Uterus (tissue), 2 donors: ENCODE measurements around the gene ANKRD13B.

Experiments used
- CTCF ChIP-seq, 4 experiments: fragments of 200-600 bp in 2 of 4; fragments of 450-650 bp in 2 of 4; sonication (generic) in 2 of 4; IDR thresholded peaks; one replicate each; pipeline ENCODE4 v1.5.1; 2016 to 2019; ENCODE audit warnings: antibody characterized with exemption in 4 of 4, mild to moderate bottlenecking in 2 of 4, moderate library complexity in 1 of 4
- POLR2A ChIP-seq, 2 donors: fragments of 450-650 bp; IDR thresholded peaks; one replicate each; pipeline ENCODE4 v1.6.1; 2016; ENCODE audit warnings: antibody characterized with exemption in 2 of 2, mild to moderate bottlenecking in 1 of 2, moderate library complexity in 1 of 2

GRCh38 chr17:29616300-29617048, 23.5 kb downstream of the ANKRD13B start:
- TF ChIP-seq POLR2A (IDR thresholded peaks at IDR 0.05) (no peak), CTCF (IDR thresholded peaks at IDR 0.05) (no peak)
